IgD-negative memory B cell (primary cell): ENCODE measurements around the gene CETP. TPM values are rescaled to one million over a fixed set of nuclear protein-coding genes. Genes with fewer than 3 reads are reported as not detected.
"Not testable (repeated sequence)": the region's sequence is repeated elsewhere in the genome, so short reads cannot be mapped to it uniquely, and the experiment has no call there.

Source experiments
- H3K27ac Mint-ChIP-seq, 3 donors: one replicate each; pipeline ENCODE4 v1.8.0; 2020 to 2022; ENCODE audit warnings: mild to moderate bottlenecking in 3 of 3, mixed read lengths in 3 of 3, moderate library complexity in 1 of 3
- H3K27me3 Mint-ChIP-seq: one replicate; pipeline ENCODE4 v1.8.0; 2021; ENCODE audit warnings: mixed read lengths
- H3K36me3 Mint-ChIP-seq: one replicate; pipeline ENCODE4 v1.8.0; 2020; ENCODE audit warnings: mild to moderate bottlenecking, mixed read lengths
- H3K4me1 Mint-ChIP-seq, 3 donors: one replicate each; pipeline ENCODE4 v1.8.0; 2020 to 2022; ENCODE audit warnings: mixed read lengths in 3 of 3, mild to moderate bottlenecking in 1 of 3
- H3K4me3 Mint-ChIP-seq, 4 donors: one replicate each; pipeline ENCODE4 v1.8.0; 2020 to 2022; ENCODE audit warnings: mild to moderate bottlenecking in 4 of 4, mixed read lengths in 4 of 4, moderate library complexity in 3 of 4
- H3K9me3 Mint-ChIP-seq, 3 donors: one replicate each; pipeline ENCODE4 v1.8.0; 2020 to 2021; ENCODE audit warnings: mixed read lengths in 3 of 3, mild to moderate bottlenecking in 1 of 3
- polyA plus RNA-seq: library from polyadenylated mRNA; unstranded; fragments of 300-500 nt; fragmentation: Illumina TruSeq; gene quantifications from one replicate; pipeline ENCODE4 v1.2.3, GENCODE V29; 2021

CETP gene
- polyA plus RNA-seq, 1 donor from 2014 or later: 0.79 TPM

- Mint-ChIP-seq H3K36me3 (no peaks in the 10 kb centered on the region), H3K4me3 (peak overlapping the region in 3 of 4 donors; percentile 75 to 86 (median 83)), H3K9me3 (no peaks in the 10 kb centered on the region), H3K27me3 (no peaks in the 10 kb centered on the region), H3K27ac (peak overlapping the region; percentile 90 to 98 (median 97)), H3K4me1 (peaks cover 53 to 75% (median 73%) of the 10 kb centered on the region in 3 donors)
Observed at GRCh38 chr16:56998861-56999260, 37.1 kb downstream of the CETP start.

- H3K36me3 Mint-ChIP-seq: no peaks in the 10 kb centered on the region
- H3K9me3 Mint-ChIP-seq: no peaks in the 10 kb centered on the region
- H3K4me3 Mint-ChIP-seq: peak overlapping the region; percentile 64 to 86 (median 79)
- peak overlapping the region; percentile 90 to 98 (median 97) for H3K27ac Mint-ChIP-seq
- no peaks in the 10 kb centered on the region for H3K27me3 Mint-ChIP-seq
- H3K4me1 Mint-ChIP-seq: peaks cover 54 to 75% (median 73%) of the 10 kb centered on the region in 3 donors
Observed at GRCh38 chr16:56999409-57000270, 37.9 kb downstream of the CETP start.

- peak overlapping the region; percentile 60 to 86 (median 74) for H3K4me3 Mint-ChIP-seq
- no peaks in the 10 kb centered on the region for H3K27me3 Mint-ChIP-seq
- H3K4me1 Mint-ChIP-seq: peaks cover 59 to 75% (median 74%) of the 10 kb centered on the region in 3 donors
- H3K27ac Mint-ChIP-seq: peak overlapping the region; percentile 90 to 98 (median 97)
- no peaks in the 10 kb centered on the region for H3K36me3 Mint-ChIP-seq
- no peaks in the 10 kb centered on the region for H3K9me3 Mint-ChIP-seq
Observed at GRCh38 chr16:57000271-57001025, 38.7 kb downstream of the CETP start.

GRCh38 chr16:57001026-57001679 lies 39.4 kb downstream of the CETP start:
- Mint-ChIP-seq H3K36me3 (no peaks in the 10 kb centered on the region), H3K27ac (peak overlapping the region; percentile 90 to 98 (median 97)), H3K4me3 (peak overlapping the region in 3 of 4 donors; percentile 70 to 84 (median 79))

GRCh38 chr16:57003439-57004386 lies 42.0 kb downstream of the CETP start:
- Mint-ChIP-seq H3K36me3 (no peaks in the 10 kb centered on the region), H3K27me3 (no peaks in the 10 kb centered on the region), H3K9me3 (no peaks in the 10 kb centered on the region), H3K4me3 (peak overlapping the region; percentile 71 to 91 (median 86)), H3K27ac (peak overlapping the region; percentile 90 to 98 (median 93)), H3K4me1 (peaks cover 60 to 75% (median 66%) of the 10 kb centered on the region in 3 donors)

More at GRCh38 chr16:57001026-57001679, 39.4 kb downstream of the CETP start:
- Mint-ChIP-seq H3K27me3 (no peaks in the 10 kb centered on the region), H3K9me3 (no peaks in the 10 kb centered on the region), H3K4me1 (peaks cover 56 to 76% (median 73%) of the 10 kb centered on the region in 3 donors)

- H3K4me3 Mint-ChIP-seq: peak overlapping the region; percentile 71 to 91 (median 86)
- peaks cover 53 to 69% (median 59%) of the 10 kb centered on the region in 3 donors for H3K4me1 Mint-ChIP-seq
- H3K27ac Mint-ChIP-seq: peak overlapping the region; percentile 90 to 98 (median 96)
- peaks cover 2% of the 10 kb centered on the region for H3K36me3 Mint-ChIP-seq
- H3K27me3 Mint-ChIP-seq: no peaks in the 10 kb centered on the region
- H3K9me3 Mint-ChIP-seq: no peaks in the 10 kb centered on the region
Observed at GRCh38 chr16:57004387-57005250, 42.9 kb downstream of the CETP start.

- peak overlapping the region; percentile 6 to 91 (median 74) for H3K4me3 Mint-ChIP-seq
- H3K27ac Mint-ChIP-seq: peak overlapping the region; percentile 90 to 98 (median 96)
- H3K4me1 Mint-ChIP-seq: peaks cover 56 to 70% (median 63%) of the 10 kb centered on the region in 3 donors
- H3K9me3 Mint-ChIP-seq, H3K27me3 Mint-ChIP-seq, H3K36me3 Mint-ChIP-seq: not testable (repeated sequence)
Observed at GRCh38 chr16:57005597-57005996, 43.8 kb downstream of the CETP start.

GRCh38 chr16:57007050-57007449 lies 45.3 kb downstream of the CETP start:
- H3K27me3 Mint-ChIP-seq: no peaks in the 10 kb centered on the region
- peak overlapping the region; percentile 44 to 84 (median 79) for H3K4me3 Mint-ChIP-seq
- no peaks in the 10 kb centered on the region for H3K9me3 Mint-ChIP-seq
- H3K4me1 Mint-ChIP-seq: peaks cover 54 to 66% (median 64%) of the 10 kb centered on the region in 3 donors
- H3K27ac Mint-ChIP-seq: peak overlapping the region; percentile 88 to 97 (median 91)
- H3K36me3 Mint-ChIP-seq: peaks cover 7% of the 10 kb centered on the region

- no peaks in the 10 kb centered on the region for H3K9me3 Mint-ChIP-seq
- peak overlapping the region; percentile 88 to 97 (median 91) for H3K27ac Mint-ChIP-seq
- H3K27me3 Mint-ChIP-seq: no peaks in the 10 kb centered on the region
- H3K4me1 Mint-ChIP-seq: peaks cover 54 to 70% (median 63%) of the 10 kb centered on the region in 3 donors
- H3K36me3 Mint-ChIP-seq: peaks cover 7% of the 10 kb centered on the region
- H3K4me3 Mint-ChIP-seq: peak overlapping the region in 3 of 4 donors; percentile 33 to 80 (median 78)
Observed at GRCh38 chr16:57007530-57007929, 45.8 kb downstream of the CETP start.

GRCh38 chr16:57008440-57008839 lies 46.7 kb downstream of the CETP start:
- Mint-ChIP-seq H3K27me3 (no peaks in the 10 kb centered on the region), H3K4me1 (peaks cover 48 to 67% (median 62%) of the 10 kb centered on the region in 3 donors), H3K4me3 (no peak overlapping the region), H3K36me3 (peaks cover 7% of the 10 kb centered on the region), H3K9me3 (no peaks in the 10 kb centered on the region), H3K27ac (peak overlapping the region in 1 of 3 donors; percentile 83)

- Mint-ChIP-seq H3K27me3 (no peaks in the 10 kb centered on the region), H3K9me3 (no peaks in the 10 kb centered on the region), H3K4me3 (peak overlapping the region; percentile 2 to 84 (median 67)), H3K27ac (peak overlapping the region; percentile 49 to 83 (median 62)), H3K36me3 (peaks cover 7% of the 10 kb centered on the region), H3K4me1 (peaks cover 47 to 68% (median 62%) of the 10 kb centered on the region in 3 donors)
Observed at GRCh38 chr16:57009643-57010170, 48.0 kb downstream of the CETP start.

GRCh38 chr16:57012353-57012752 lies 50.6 kb downstream of the CETP start:
- Mint-ChIP-seq H3K36me3 (peaks cover 13% of the 10 kb centered on the region), H3K27ac (peak overlapping the region; percentile 8 to 73 (median 28)), H3K4me3 (peak overlapping the region in 2 of 4 donors; percentile 25 to 90), H3K9me3 (no peaks in the 10 kb centered on the region), H3K4me1 (peaks cover 38 to 55% (median 50%) of the 10 kb centered on the region in 3 donors), H3K27me3 (no peaks in the 10 kb centered on the region)
